Stimulated activated naive CD4-positive, alpha-beta T cell (primary cell): ENCODE data around the gene RGS7.
"Not testable (repeated sequence)": the region's sequence is repeated elsewhere in the genome, so short reads cannot be mapped to it uniquely, and the experiment has no call there.

ENCODE experiments used
- DNase-seq, 6 experiments: peaks; one replicate each; lab custom pipeline; 2025; lab: John Stamatoyannopoulos, UW

The RGS7 gene

GRCh38 chr1:240909701-240910457 is 447.1 kb downstream of the RGS7 start:
- DNase-seq: no peak

GRCh38 chr1:240906477-240906876 is 450.5 kb downstream of the RGS7 start:
- DNase-seq: no peak

- no peak for DNase-seq
Observed at GRCh38 chr1:240905225-240905765, 451.7 kb downstream of the RGS7 start.

- DNase-seq: not testable (repeated sequence)
Observed at GRCh38 chr1:240895424-240895823, 461.6 kb downstream of the RGS7 start.

GRCh38 chr1:240888787-240889048 is 468.3 kb downstream of the RGS7 start:
- DNase-seq: no peak

- no peak for DNase-seq
Observed at GRCh38 chr1:240888039-240888786, 468.8 kb downstream of the RGS7 start.

- no peak for DNase-seq
Observed at GRCh38 chr1:240883490-240883889, 473.5 kb downstream of the RGS7 start.

- not testable (repeated sequence) for DNase-seq
Observed at GRCh38 chr1:240882656-240883308, 474.2 kb downstream of the RGS7 start.

- DNase-seq: no peak
Observed at GRCh38 chr1:240878631-240879030, 478.4 kb downstream of the RGS7 start.

- no peak for DNase-seq
Observed at GRCh38 chr1:240877605-240878004, 479.4 kb downstream of the RGS7 start.

GRCh38 chr1:240876071-240876470 is 480.9 kb downstream of the RGS7 start:
- DNase-seq: no peak

- DNase-seq: no peak
Observed at GRCh38 chr1:240869071-240869470, 487.9 kb downstream of the RGS7 start.

- no peak for DNase-seq
Observed at GRCh38 chr1:240866724-240867123, 490.3 kb downstream of the RGS7 start.

- no peak for DNase-seq
Observed at GRCh38 chr1:240860023-240860422, 497.0 kb downstream of the RGS7 start.

- DNase-seq: no peak
Observed at GRCh38 chr1:240854367-240854766, 502.6 kb downstream of the RGS7 start.

- no peak for DNase-seq
Observed at GRCh38 chr1:240847325-240847724, 509.7 kb downstream of the RGS7 start.

- no peak for DNase-seq
Observed at GRCh38 chr1:240844486-240844885, 512.5 kb downstream of the RGS7 start.

GRCh38 chr1:240843798-240844197 is 513.2 kb downstream of the RGS7 start:
- DNase-seq: no peak

GRCh38 chr1:240836271-240836670 is 520.7 kb downstream of the RGS7 start:
- DNase-seq: no peak

GRCh38 chr1:240835291-240835690 is 521.7 kb downstream of the RGS7 start:
- no peak for DNase-seq

GRCh38 chr1:240833075-240833474 is 523.9 kb downstream of the RGS7 start:
- no peak for DNase-seq

- no peak for DNase-seq
Observed at GRCh38 chr1:240831922-240832321, 525.1 kb downstream of the RGS7 start.

- DNase-seq: no peak
Observed at GRCh38 chr1:240831191-240831631, 525.8 kb downstream of the RGS7 start.
